ENCODE results near the gene NOP58. TPM values are rescaled to one million over a fixed set of nuclear protein-coding genes. Genes with fewer than 3 reads are reported as not detected.
A peak's percentile ranks its signal among the peaks of the same experiment; 100 is the strongest.
"Not testable (repeated sequence)": the region's sequence is repeated elsewhere in the genome, so short reads cannot be mapped to it uniquely, and the experiment has no call there.

NOP58 gene
- total RNA-seq, 3 donors from 2014 or later, result 39.2 to 96.2 (median 74.7) TPM

DNA sequence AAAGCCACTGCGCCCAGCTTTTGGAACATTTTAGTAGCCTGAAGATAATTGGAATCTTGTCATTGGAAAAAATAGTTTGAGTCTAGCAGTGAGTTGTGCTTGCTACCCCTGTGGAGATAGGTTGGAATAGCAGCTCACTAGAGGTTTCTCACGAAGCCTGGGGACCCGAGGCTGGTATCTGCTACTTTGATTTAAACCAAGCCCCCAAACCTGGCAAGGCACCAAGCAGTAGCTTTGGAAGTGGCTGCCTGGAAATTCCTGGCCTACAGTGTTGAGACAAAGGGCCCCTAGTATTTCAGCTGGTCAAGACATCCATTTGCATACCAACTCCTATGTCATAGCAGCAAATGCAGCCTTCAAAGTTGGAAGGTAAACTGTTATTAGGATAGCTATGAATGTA lies 42.1 kb downstream of the NOP58 start:
- H3K4me3 ChIP-seq, result no peak overlapping the region
- H3K4me1 ChIP-seq, result no peaks in the 10 kb centered on the region
- H3K27ac ChIP-seq, result no peak overlapping the region
- peaks cover 13% of the 10 kb centered on the region for H3K36me3 ChIP-seq
- no peak for DNase-seq (ENCODE audit: low spot score in 2 of 2)
- H3K9me3 ChIP-seq, result no peaks in the 10 kb centered on the region
- no peak for TF ChIP-seq POLR2A (IDR thresholded peaks at IDR 0.05)
- TF ChIP-seq, protein P1, sequence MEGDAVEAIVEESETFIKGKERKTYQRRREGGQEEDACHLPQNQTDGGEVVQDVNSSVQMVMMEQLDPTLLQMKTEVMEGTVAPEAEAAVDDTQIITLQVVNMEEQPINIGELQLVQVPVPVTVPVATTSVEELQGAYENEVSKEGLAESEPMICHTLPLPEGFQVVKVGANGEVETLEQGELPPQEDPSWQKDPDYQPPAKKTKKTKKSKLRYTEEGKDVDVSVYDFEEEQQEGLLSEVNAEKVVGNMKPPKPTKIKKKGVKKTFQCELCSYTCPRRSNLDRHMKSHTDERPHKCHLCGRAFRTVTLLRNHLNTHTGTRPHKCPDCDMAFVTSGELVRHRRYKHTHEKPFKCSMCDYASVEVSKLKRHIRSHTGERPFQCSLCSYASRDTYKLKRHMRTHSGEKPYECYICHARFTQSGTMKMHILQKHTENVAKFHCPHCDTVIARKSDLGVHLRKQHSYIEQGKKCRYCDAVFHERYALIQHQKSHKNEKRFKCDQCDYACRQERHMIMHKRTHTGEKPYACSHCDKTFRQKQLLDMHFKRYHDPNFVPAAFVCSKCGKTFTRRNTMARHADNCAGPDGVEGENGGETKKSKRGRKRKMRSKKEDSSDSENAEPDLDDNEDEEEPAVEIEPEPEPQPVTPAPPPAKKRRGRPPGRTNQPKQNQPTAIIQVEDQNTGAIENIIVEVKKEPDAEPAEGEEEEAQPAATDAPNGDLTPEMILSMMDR (IDR thresholded peaks at IDR 0.05), result no peak
- TF ChIP-seq POLR2AphosphoS5 (IDR thresholded peaks at IDR 0.05), result no peak
- intact Hi-C loops (cut with DNase I; ENCODE audit: low total_unique reads), result no loop called here
- no peaks in the 10 kb centered on the region for H3K27me3 ChIP-seq

DNA sequence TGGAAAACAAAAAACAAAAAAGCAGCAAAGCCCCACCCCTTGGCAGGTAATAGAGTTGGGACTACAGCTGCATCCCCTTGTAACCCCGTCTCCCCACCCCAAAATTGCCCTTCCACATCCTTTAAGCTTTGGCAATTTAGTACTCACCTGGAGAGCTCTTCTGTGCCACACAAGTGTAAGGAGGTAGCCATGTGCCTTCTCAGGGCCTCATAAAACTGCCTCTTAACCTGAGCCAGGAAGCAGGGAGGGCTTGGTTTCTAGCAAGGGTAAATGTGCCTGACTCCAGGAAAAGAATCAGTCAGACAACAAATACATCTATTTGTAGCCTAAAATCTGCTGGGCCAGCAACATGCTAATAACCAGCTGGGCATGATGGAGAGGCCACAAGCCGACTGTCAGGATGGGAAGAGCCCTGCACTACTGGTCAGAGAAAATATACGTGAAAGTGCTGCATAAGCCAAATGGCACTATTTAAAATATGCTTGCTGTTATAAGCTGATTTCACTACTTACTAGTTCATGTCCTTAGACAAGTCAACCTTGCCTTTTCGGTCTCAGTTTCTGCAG lies 46.3 kb downstream of the NOP58 start:
- H3K4me1 ChIP-seq, result no peaks in the 10 kb centered on the region
- no peak for DNase-seq (ENCODE audit: low spot score in 2 of 2)
- H3K4me3 ChIP-seq, result no peak overlapping the region
- no peaks in the 10 kb centered on the region for H3K9me3 ChIP-seq
- no peak overlapping the region for H3K27ac ChIP-seq
- no peaks in the 10 kb centered on the region for H3K27me3 ChIP-seq
- no peak for TF ChIP-seq POLR2A (IDR thresholded peaks at IDR 0.05)
- TF ChIP-seq, protein P1 (IDR thresholded peaks at IDR 0.05), result no peak
- TF ChIP-seq POLR2AphosphoS5 (IDR thresholded peaks at IDR 0.05), result no peak
- H3K36me3 ChIP-seq, result no peaks in the 10 kb centered on the region
- intact Hi-C loops (cut with DNase I; ENCODE audit: low total_unique reads), result no loop called here

DNA sequence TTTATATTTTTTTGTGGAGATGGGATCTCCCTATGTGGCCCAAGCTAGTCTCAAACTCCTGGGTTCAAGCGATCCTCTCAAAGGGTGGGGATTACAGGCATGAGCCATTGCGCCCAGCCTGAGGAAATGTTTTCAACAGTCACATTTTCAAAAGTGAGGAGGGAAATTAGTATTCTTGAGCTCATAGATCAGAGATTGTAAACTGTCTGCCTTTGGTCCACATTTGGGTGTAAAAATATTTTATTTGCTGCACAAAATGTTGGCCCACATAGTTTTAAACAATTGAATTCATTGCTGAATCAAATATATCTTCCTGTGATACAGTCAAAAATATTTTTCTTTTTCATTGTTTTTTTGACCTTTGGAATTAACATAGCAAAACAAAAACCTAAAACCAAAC lies 48.6 kb downstream of the NOP58 start:
- TF ChIP-seq POLR2A (IDR thresholded peaks at IDR 0.05) (no peak), POLR2AphosphoS5 (IDR thresholded peaks at IDR 0.05) (no peak)
- TF ChIP-seq, protein P1 (IDR thresholded peaks at IDR 0.05), result no peak
- Histone ChIP-seq H3K4me3 (no peak overlapping the region), H3K36me3 (no peaks in the 10 kb centered on the region), H3K9me3 (no peaks in the 10 kb centered on the region), H3K27me3 (no peaks in the 10 kb centered on the region), H3K27ac (no peak overlapping the region), H3K4me1 (no peaks in the 10 kb centered on the region)
- intact Hi-C loops (cut with DNase I; ENCODE audit: low total_unique reads), result no loop called here
- no peak for DNase-seq (ENCODE audit: low spot score in 2 of 2)

DNA sequence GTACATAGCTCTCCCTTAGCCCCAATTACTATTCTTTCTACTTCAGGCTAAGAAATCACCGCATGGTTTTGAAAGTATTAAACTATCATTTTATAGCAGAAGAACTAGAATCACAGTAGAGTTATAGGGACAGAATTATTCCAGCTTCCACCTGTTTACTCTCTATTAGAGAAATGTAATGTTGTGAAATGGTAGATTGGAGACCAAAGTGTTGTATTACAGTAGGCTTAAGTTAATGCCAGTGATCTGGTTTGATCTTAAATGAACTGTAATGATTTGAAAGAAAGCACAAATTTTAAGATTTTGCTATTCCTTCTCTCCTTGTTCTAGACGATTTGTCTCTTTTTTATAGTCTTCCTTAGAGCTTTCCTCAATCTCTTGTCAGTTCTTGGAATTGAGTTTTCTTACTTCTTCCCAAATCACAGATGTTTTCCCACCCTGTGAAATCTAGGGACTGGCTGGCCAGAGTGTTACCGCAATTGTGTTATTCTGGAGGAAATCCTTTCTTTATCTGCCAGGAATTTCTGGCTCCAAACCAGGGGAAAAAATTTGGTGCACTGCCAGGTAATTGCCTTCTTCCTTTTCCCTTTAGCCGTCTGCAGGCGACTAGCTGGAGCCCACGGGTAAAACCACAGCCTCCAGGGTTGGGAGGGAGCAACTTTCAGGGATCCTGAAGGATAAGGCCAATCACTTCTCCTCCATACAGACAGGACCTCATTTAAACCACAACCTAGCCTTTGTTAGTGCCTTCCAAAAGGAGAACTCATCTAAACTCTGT lies 51.7 kb downstream of the NOP58 start:
- Histone ChIP-seq H3K4me3 (no peak overlapping the region), H3K36me3 (no peaks in the 10 kb centered on the region), H3K9me3 (no peaks in the 10 kb centered on the region), H3K27ac (peak overlapping the region; percentile 50 to 69), H3K4me1 (no peaks in the 10 kb centered on the region), H3K27me3 (no peaks in the 10 kb centered on the region)
- intact Hi-C loops (cut with DNase I; ENCODE audit: low total_unique reads), result no loop called here
- TF ChIP-seq, protein P1 (IDR thresholded peaks at IDR 0.05), result no peak
- TF ChIP-seq POLR2AphosphoS5 (IDR thresholded peaks at IDR 0.05), result peak in 1 of 3 donors; percentile 81
- peak in 1 of 2 donors; percentile 62 for DNase-seq (ENCODE audit: low spot score in 2 of 2)

DNA sequence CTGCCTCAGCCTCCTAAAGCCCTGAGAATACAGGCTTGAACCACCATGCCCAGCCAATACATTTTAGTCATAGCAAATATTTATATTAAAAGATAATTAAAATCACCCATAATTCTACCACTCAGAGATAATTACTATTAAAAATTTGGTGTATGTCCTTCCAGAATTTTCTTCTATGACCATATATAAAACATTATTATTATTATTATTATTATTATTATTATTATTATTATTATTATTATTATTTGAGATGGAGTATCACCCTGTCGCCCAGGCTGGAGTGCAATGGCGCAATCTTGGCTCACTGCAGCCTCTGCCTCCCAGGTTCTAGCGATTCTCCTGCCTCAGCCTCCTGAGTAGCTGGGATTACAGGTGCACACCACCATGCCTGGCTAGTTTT lies 54.8 kb downstream of the NOP58 start:
- H3K9me3 ChIP-seq, result not testable (repeated sequence)

More for the DNA sequence above, 54.8 kb downstream of the NOP58 start:
- H3K27ac ChIP-seq; H3K27me3 ChIP-seq; DNase-seq (ENCODE audit: low spot score in 2 of 2); H3K4me1 ChIP-seq; H3K36me3 ChIP-seq; intact Hi-C loops (cut with DNase I; ENCODE audit: low total_unique reads); H3K4me3 ChIP-seq: not testable (repeated sequence)

All from breast epithelium (tissue), 4 donors.